Astrocyte (in vitro differentiated cells and primary cell): ENCODE measurements around the gene NTSR1. TPM values are rescaled to one million over a fixed set of nuclear protein-coding genes. Genes with fewer than 3 reads are reported as not detected.
A peak's percentile ranks its signal among the peaks of the same experiment; 100 is the strongest.

Experiments used
- DNase-seq: peaks from one replicate; pipeline ENCODE4 v3.0.0-alpha.2; 2010; ENCODE audit warnings: low read depth
- FAIRE-seq: peaks from 2 replicates; lab custom pipeline; 2011; peaks lifted over from hg19 to GRCh38; lab: Jason Lieb, UNC
- H2AFZ ChIP-seq: 2 replicates; pipeline ENCODE4 v1.6.0; 2012; ENCODE audit warnings: low read depth, low read length, inconsistent platforms
- H3K27ac ChIP-seq: 2 replicates; pipeline ENCODE4 v1.5.1; 2011; ENCODE audit warnings: low read depth, low read length, inconsistent platforms
- H3K27me3 ChIP-seq: 2 replicates; pipeline ENCODE4 v1.6.0; 2011; ENCODE audit warnings: low read length, inconsistent platforms; ENCODE audit not compliant: insufficient read depth
- H3K36me3 ChIP-seq: 2 replicates; pipeline ENCODE4 v1.5.1; 2011; ENCODE audit warnings: low read length, inconsistent platforms; ENCODE audit not compliant: insufficient read depth
- H3K4me1 ChIP-seq: 2 replicates; pipeline ENCODE4 v1.5.1; 2011; ENCODE audit warnings: low read length, inconsistent platforms; ENCODE audit not compliant: insufficient read depth
- H3K4me2 ChIP-seq: 2 replicates; pipeline ENCODE4 v1.6.0; 2012; ENCODE audit warnings: low read length, inconsistent platforms
- H3K4me3 ChIP-seq: 2 replicates; pipeline ENCODE4 v1.5.1; 2011; ENCODE audit warnings: low read depth, mild to moderate bottlenecking, low read length, inconsistent platforms; ENCODE audit not compliant: insufficient read depth
- H3K79me2 ChIP-seq: 2 replicates; pipeline ENCODE4 v1.6.0; 2012; ENCODE audit warnings: mild to moderate bottlenecking, low read length, inconsistent platforms; ENCODE audit not compliant: insufficient read depth
- H3K9ac ChIP-seq: 2 replicates; pipeline ENCODE4 v1.6.0; 2012; ENCODE audit warnings: mild to moderate bottlenecking, low read length, inconsistent platforms
- H3K9me3 ChIP-seq: 2 replicates; pipeline ENCODE4 v1.5.1; 2012; ENCODE audit warnings: low read depth, mild to moderate bottlenecking, low read length, inconsistent platforms; ENCODE audit not compliant: insufficient read depth
- H4K20me1 ChIP-seq: 2 replicates; pipeline ENCODE4 v1.6.0; 2012; ENCODE audit warnings: low read length, inconsistent platforms; ENCODE audit not compliant: insufficient read depth
- H3K27ac Mint-ChIP-seq: one replicate; pipeline ENCODE4 v1.8.0; 2021; ENCODE audit warnings: mild to moderate bottlenecking, mixed read lengths; ENCODE audit not compliant: unreplicated experiment
- H3K27me3 Mint-ChIP-seq: one replicate; pipeline ENCODE4 v1.8.0; 2021; ENCODE audit warnings: low read depth, mixed read lengths; ENCODE audit not compliant: unreplicated experiment
- H3K36me3 Mint-ChIP-seq: one replicate; pipeline ENCODE4 v1.8.0; 2021; ENCODE audit warnings: low read depth, mixed read lengths; ENCODE audit not compliant: unreplicated experiment
- H3K4me1 Mint-ChIP-seq: one replicate; pipeline ENCODE4 v1.8.0; 2021; ENCODE audit warnings: low read depth, mixed read lengths; ENCODE audit not compliant: unreplicated experiment
- H3K4me3 Mint-ChIP-seq: one replicate; pipeline ENCODE4 v1.8.0; 2021; ENCODE audit warnings: mild to moderate bottlenecking, moderate library complexity, mixed read lengths; ENCODE audit not compliant: unreplicated experiment
- H3K9me3 Mint-ChIP-seq: one replicate; pipeline ENCODE4 v1.8.0; 2021; ENCODE audit warnings: mild to moderate bottlenecking, mixed read lengths; ENCODE audit not compliant: unreplicated experiment
- CTCF ChIP-seq: IDR thresholded peaks from 2 replicates; pipeline ENCODE4 v1.5.1; 2011; ENCODE audit warnings: low read depth, mild to moderate bottlenecking, inconsistent platforms, low read length, moderate library complexity; ENCODE audit not compliant: insufficient read depth
- EZH2 ChIP-seq: IDR thresholded peaks from 2 replicates; pipeline ENCODE4 v1.6.1; 2012; ENCODE audit warnings: mild to moderate bottlenecking, low read length, inconsistent platforms; ENCODE audit not compliant: insufficient read depth
- total RNA-seq: library from RNA; stranded (reverse); gene quantifications from 2 replicates; pipeline ENCODE4 v1.2.1, GENCODE V29; 2021

NTSR1 gene
- total RNA-seq, 1 donor from 2014 or later, result 0.16 TPM

DNA sequence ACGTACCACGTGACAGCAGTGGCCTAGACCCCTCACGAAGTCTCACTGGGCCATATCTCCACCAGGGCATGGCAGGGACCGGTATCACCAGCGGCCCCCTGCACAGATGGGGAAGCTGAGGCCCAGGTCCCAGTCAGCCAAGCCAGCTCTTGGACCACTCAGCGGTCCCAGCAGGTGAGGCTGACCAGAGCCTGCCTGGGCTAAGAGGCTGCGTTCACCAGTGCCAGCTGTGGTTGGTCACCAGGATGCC, 85.0 kb downstream of the NTSR1 start:
- Histone ChIP-seq H3K36me3 (no peaks in the 10 kb centered on the region), H3K27ac (peak overlapping the region; percentile 70), H3K9ac (peak overlapping the region; percentile 70), H3K4me2 (peak overlapping the region; percentile 89), H3K4me1 (peaks cover 42% of the 10 kb centered on the region), H3K4me3 (peak overlapping the region; percentile 35), H3K27me3 (peaks cover 1% of the 10 kb centered on the region), H3K9me3 (no peaks in the 10 kb centered on the region), H3K79me2 (peaks cover 13% of the 10 kb centered on the region), H2AFZ (peak overlapping the region; percentile 97), H4K20me1 (peaks cover 17% of the 10 kb centered on the region)
- H3K9me3 Mint-ChIP-seq, result no peaks in the 10 kb centered on the region
- DNase-seq (no peak), FAIRE-seq (no peak)
- no peak overlapping the region for H3K4me3 Mint-ChIP-seq
- H3K4me1 Mint-ChIP-seq, result peaks cover 30% of the 10 kb centered on the region
- TF ChIP-seq EZH2 (no peak), CTCF (no peak)
- H3K27ac Mint-ChIP-seq, result peak overlapping the region; percentile 34
- peaks cover 4% of the 10 kb centered on the region for H3K27me3 Mint-ChIP-seq
- peaks cover 9% of the 10 kb centered on the region for H3K36me3 Mint-ChIP-seq

DNA sequence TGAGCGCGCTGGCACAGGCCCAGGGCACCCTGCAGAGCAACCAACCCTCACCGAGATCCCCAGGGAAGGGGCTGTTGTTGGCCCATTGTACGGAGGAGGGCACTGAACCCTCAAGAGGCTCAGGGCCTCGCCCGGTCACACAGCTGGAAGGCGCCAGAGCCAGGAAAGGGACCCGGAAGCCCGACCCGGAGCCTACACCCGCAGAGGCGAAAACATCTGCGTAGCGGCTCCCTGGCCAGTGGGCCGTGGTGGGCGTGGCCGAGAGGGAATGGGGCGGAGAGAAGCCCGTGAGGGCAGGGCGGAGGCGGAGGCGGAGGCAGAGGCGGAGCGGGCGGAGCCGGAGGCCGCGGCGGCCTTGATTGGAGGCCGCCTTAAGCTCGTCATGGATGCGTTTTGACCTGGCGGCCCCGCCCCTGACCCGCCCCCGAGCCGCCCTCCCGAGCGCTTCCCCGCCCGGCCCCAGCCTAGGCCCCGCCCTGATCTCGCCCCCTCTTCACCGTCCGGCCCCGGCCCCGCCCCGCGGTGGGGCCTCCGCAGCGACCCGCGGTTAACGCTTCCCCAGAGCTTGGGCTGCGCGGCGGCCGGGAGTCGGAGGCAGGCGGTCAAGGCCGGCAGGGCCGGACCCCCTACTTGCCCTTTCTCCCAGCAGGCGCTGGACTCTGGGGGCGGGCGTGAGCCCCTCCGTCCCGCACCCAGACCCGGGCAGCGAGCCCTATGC, 85.5 kb downstream of the NTSR1 start:
- no peak for FAIRE-seq
- Histone ChIP-seq H3K27me3 (no peaks in the 10 kb centered on the region), H2AFZ (peak overlapping the region; percentile 97), H3K79me2 (peaks cover 13% of the 10 kb centered on the region), H3K9ac (peak overlapping the region; percentile 79), H3K36me3 (no peaks in the 10 kb centered on the region), H3K4me1 (peaks cover 42% of the 10 kb centered on the region), H3K4me2 (peak overlapping the region; percentile 97), H3K4me3 (peak overlapping the region; percentile 70), H3K27ac (peak overlapping the region; percentile 70), H3K9me3 (no peaks in the 10 kb centered on the region), H4K20me1 (peaks cover 22% of the 10 kb centered on the region)
- Mint-ChIP-seq H3K27ac (peak overlapping the region; percentile 89), H3K4me3 (peak overlapping the region; percentile 80), H3K27me3 (peaks cover 4% of the 10 kb centered on the region), H3K9me3 (no peaks in the 10 kb centered on the region), H3K36me3 (peaks cover 11% of the 10 kb centered on the region), H3K4me1 (peaks cover 30% of the 10 kb centered on the region)
- DNase-seq, result peak; percentile 82
- TF ChIP-seq CTCF (no peak), EZH2 (no peak)

- H2AFZ ChIP-seq, result peak overlapping the region; percentile 94
- Mint-ChIP-seq H3K27ac (peak overlapping the region; percentile 89), H3K4me3 (peak overlapping the region; percentile 84), H3K27me3 (no peaks in the 10 kb centered on the region), H3K4me1 (peaks cover 30% of the 10 kb centered on the region), H3K36me3 (peaks cover 17% of the 10 kb centered on the region), H3K9me3 (no peaks in the 10 kb centered on the region)
- peak overlapping the region; percentile 97 for H3K4me2 ChIP-seq
- peaks cover 13% of the 10 kb centered on the region for H3K79me2 ChIP-seq
- no peaks in the 10 kb centered on the region for H3K36me3 ChIP-seq
- peak overlapping the region; percentile 70 for H3K4me3 ChIP-seq
- FAIRE-seq, result no peak
- H3K27ac ChIP-seq, result peak overlapping the region; percentile 48
- TF ChIP-seq CTCF, result no peak
- no peak for TF ChIP-seq EZH2
- peak overlapping the region; percentile 79 for H3K9ac ChIP-seq
- H4K20me1 ChIP-seq, result peaks cover 29% of the 10 kb centered on the region
- peak; percentile 41 for DNase-seq
- H3K9me3 ChIP-seq, result no peaks in the 10 kb centered on the region
- H3K27me3 ChIP-seq, result no peaks in the 10 kb centered on the region
- H3K4me1 ChIP-seq, result peaks cover 42% of the 10 kb centered on the region
Observed at GRCh38 chr20:62795023-62795761, 86.6 kb downstream of the NTSR1 start.
